WTC11 (cell line): ENCODE data around the gene BCLAF1. TPM values are rescaled to one million over a fixed set of nuclear protein-coding genes. Genes with fewer than 3 reads are reported as not detected.
A peak's percentile ranks its signal among the peaks of the same experiment; 100 is the strongest.

ENCODE experiments used
- ATAC-seq: fragments of 200-7000 bp; cut with Tn5 transposase; 2 replicates; pipeline ENCODE4 v1.10.0; 2021; ENCODE audit warnings: mild to moderate bottlenecking, moderate library complexity
- CTCF ChIA-PET: fragments of 300-600 bp; sonication (Branson Sonifier 250); formaldehyde crosslinking; loops from one replicate; lab custom pipeline; 2021; ENCODE audit warnings: antibody characterized with exemption; lab: Charles Lee
- POLR2A ChIA-PET: fragments of 350-600 bp; sonication (Branson Sonifier 250); formaldehyde crosslinking; loops from one replicate; lab custom pipeline; 2021; ENCODE audit warnings: antibody characterized with exemption; lab: Charles Lee
- DNase-seq: peaks from one replicate; pipeline ENCODE4 v3.0.0; 2021; ENCODE audit warnings: low spot score
- H3K27ac Mint-ChIP-seq: 2 replicates; pipeline ENCODE4 v1.8.0; 2021; ENCODE audit warnings: mixed read lengths
- H3K27me3 Mint-ChIP-seq: 2 replicates; pipeline ENCODE4 v1.8.0; 2021; ENCODE audit warnings: low read depth, mild to moderate bottlenecking, moderate library complexity, mixed read lengths
- H3K36me3 Mint-ChIP-seq: 2 replicates; pipeline ENCODE4 v1.8.0; 2021; ENCODE audit warnings: mixed read lengths
- H3K4me1 Mint-ChIP-seq: 2 replicates; pipeline ENCODE4 v1.8.0; 2022; ENCODE audit warnings: mixed read lengths
- H3K4me3 Mint-ChIP-seq: 2 replicates; pipeline ENCODE4 v1.8.0; 2021; ENCODE audit warnings: mild to moderate bottlenecking, moderate library complexity, mixed read lengths
- H3K9me3 Mint-ChIP-seq: 2 replicates; pipeline ENCODE4 v1.8.0; 2021; ENCODE audit warnings: mixed read lengths
- AR ChIP-seq: fragments of 250-450 bp; sonication (Bioruptor Pico); IDR thresholded peaks from 2 replicates; pipeline ENCODE4 v1.9.0; 2021; ENCODE audit warnings: mild to moderate bottlenecking
- ARID4B ChIP-seq: sonication (generic); formaldehyde crosslinking; IDR thresholded peaks from 2 replicates; pipeline ENCODE4 v1.8.0; 2023; ENCODE audit warnings: missing genetic modification reagents, mild to moderate bottlenecking, borderline replicate concordance
- CDX4 ChIP-seq: fragments of 250-450 bp; sonication (Bioruptor Pico); IDR thresholded peaks from 2 replicates; pipeline ENCODE4 v1.9.0; 2021; ENCODE audit warnings: moderate library complexity, mild to moderate bottlenecking, inconsistent platforms, borderline replicate concordance
- CREB1 ChIP-seq: sonication (generic); formaldehyde crosslinking; IDR thresholded peaks from 2 replicates; pipeline ENCODE4 v1.8.0; 2023; ENCODE audit warnings: mild to moderate bottlenecking, missing genetic modification reagents
- E2F1 ChIP-seq: sonication (generic); formaldehyde crosslinking; IDR thresholded peaks from 2 replicates; pipeline ENCODE4 v1.8.0; 2022; ENCODE audit warnings: mild to moderate bottlenecking, missing genetic modification reagents
- ELF4 ChIP-seq: sonication (generic); formaldehyde crosslinking; IDR thresholded peaks from 2 replicates; pipeline ENCODE4 v1.8.1; 2022; ENCODE audit warnings: low read depth, mild to moderate bottlenecking, moderate library complexity, missing genetic modification reagents
- EMX1 ChIP-seq: fragments of 250-450 bp; sonication (Bioruptor Pico); IDR thresholded peaks from 2 replicates; pipeline ENCODE4 v1.8.0; 2021; ENCODE audit warnings: mild to moderate bottlenecking
- FOXK1 ChIP-seq: sonication (generic); formaldehyde crosslinking; IDR thresholded peaks from 2 replicates; pipeline ENCODE4 v1.8.0; 2022; ENCODE audit warnings: mild to moderate bottlenecking, moderate library complexity, missing genetic modification reagents
- FOXP1 ChIP-seq: sonication (generic); formaldehyde crosslinking; IDR thresholded peaks from 2 replicates; pipeline ENCODE4 v1.8.0; 2022; ENCODE audit warnings: missing genetic modification reagents, mild to moderate bottlenecking, moderate library complexity, borderline replicate concordance
- FOXP4 ChIP-seq: sonication (generic); formaldehyde crosslinking; IDR thresholded peaks from 2 replicates; pipeline ENCODE4 v1.8.0; 2022; ENCODE audit warnings: mild to moderate bottlenecking, missing genetic modification reagents
- HMGA2 ChIP-seq: fragments of 250-450 bp; sonication (Bioruptor Pico); IDR thresholded peaks from 2 replicates; pipeline ENCODE4 v1.4.0; 2021; ENCODE audit warnings: mild to moderate bottlenecking, moderate library complexity
- KAT7 ChIP-seq: sonication (generic); formaldehyde crosslinking; IDR thresholded peaks from 2 replicates; pipeline ENCODE4 v1.8.1; 2023; ENCODE audit warnings: missing genetic modification reagents, mild to moderate bottlenecking, borderline replicate concordance
- MXD4 ChIP-seq: fragments of 250-450 bp; sonication (Bioruptor Pico); IDR thresholded peaks from 2 replicates; pipeline ENCODE4 v1.8.0; 2021; ENCODE audit warnings: mild to moderate bottlenecking, moderate library complexity, borderline replicate concordance
- NFATC4 ChIP-seq: fragments of 250-450 bp; sonication (Bioruptor Pico); IDR thresholded peaks from 2 replicates; pipeline ENCODE4 v1.9.0; 2021; ENCODE audit warnings: mild to moderate bottlenecking
- NR2C2 ChIP-seq: sonication (generic); formaldehyde crosslinking; IDR thresholded peaks from 2 replicates; pipeline ENCODE4 v1.8.0; 2022; ENCODE audit warnings: mild to moderate bottlenecking, missing genetic modification reagents
- NR3C1 ChIP-seq: sonication (generic); formaldehyde crosslinking; conservative IDR thresholded peaks from 2 replicates; pipeline ENCODE4 v1.8.1; 2023; ENCODE audit warnings: low read depth, mild to moderate bottlenecking, missing genetic modification reagents
- RELA ChIP-seq: sonication (generic); formaldehyde crosslinking; IDR thresholded peaks from 2 replicates; pipeline ENCODE4 v1.8.1; 2022; ENCODE audit warnings: missing genetic modification reagents, mild to moderate bottlenecking, borderline replicate concordance
- RORB ChIP-seq: fragments of 250-450 bp; sonication (Bioruptor Pico); IDR thresholded peaks from 2 replicates; pipeline ENCODE4 v1.9.0; 2021; ENCODE audit warnings: mild to moderate bottlenecking
- SP1 ChIP-seq: sonication (generic); formaldehyde crosslinking; conservative IDR thresholded peaks from 2 replicates; pipeline ENCODE4 v1.8.1; 2022; ENCODE audit warnings: missing genetic modification reagents
- ZMAT4 ChIP-seq: fragments of 250-450 bp; sonication (Bioruptor Pico); IDR thresholded peaks from 2 replicates; pipeline ENCODE4 v1.9.0; 2021; ENCODE audit warnings: mild to moderate bottlenecking
- ZNF121 ChIP-seq: sonication (generic); formaldehyde crosslinking; IDR thresholded peaks from 2 replicates; pipeline ENCODE4 v1.8.0; 2023; ENCODE audit warnings: missing genetic modification reagents
- total RNA-seq: library from RNA; stranded (reverse); gene quantifications from 3 replicates; pipeline ENCODE4 v1.2.3, GENCODE V29; 2021

The BCLAF1 gene
- total RNA-seq, 1 experiment from 2014 or later, result 184 TPM

- ChIA-PET POLR2A (no interaction called here), CTCF (no interaction called here)
Measured at GRCh38 chr6:136210398-136211165, 79.1 kb downstream of the BCLAF1 start.

GRCh38 chr6:136209496-136209895, 80.2 kb downstream of the BCLAF1 start:
- Mint-ChIP-seq H3K27me3 (no peaks in the 10 kb centered on the region), H3K4me1 (no peaks in the 10 kb centered on the region), H3K36me3 (no peaks in the 10 kb centered on the region), H3K27ac (no peak overlapping the region), H3K4me3 (no peak overlapping the region), H3K9me3 (no peaks in the 10 kb centered on the region; the same call in 1 of the 2 replicates)
- DNase-seq (no peak), ATAC-seq (0 out of 2 replicates have a peak, but pooled peaks have one; percentile 22)
- CTCF ChIA-PET, result no interaction called here
- POLR2A ChIA-PET, result no interaction called here
- TF ChIP-seq NR2C2 (CRISPR knock-in tag) (no peak), KAT7 (CRISPR knock-in tag) (no peak), CDX4 (CRISPR knock-in tag) (no peak), CREB1 (no peak), RORB (CRISPR knock-in tag) (no peak), FOXK1 (CRISPR knock-in tag) (no peak), SP1 (no peak), FOXP4 (no peak), ELF4 (no peak), FOXP1 (CRISPR knock-in tag) (no peak), ZNF121 (CRISPR knock-in tag) (no peak), MXD4 (no peak), ARID4B (CRISPR knock-in tag) (no peak), RELA (no peak), E2F1 (CRISPR knock-in tag) (no peak), ZMAT4 (no peak)

More at GRCh38 chr6:136210398-136211165, 79.1 kb downstream of the BCLAF1 start:
- no peak overlapping the region for H3K27ac Mint-ChIP-seq
- H3K9me3 Mint-ChIP-seq, result no peaks in the 10 kb centered on the region; the same call in 1 of the 2 replicates
- DNase-seq (no peak), ATAC-seq (no peak)
- H3K27me3 Mint-ChIP-seq, result no peaks in the 10 kb centered on the region
- no peaks in the 10 kb centered on the region for H3K4me1 Mint-ChIP-seq
- no peak for TF ChIP-seq NFATC4 (CRISPR knock-in tag)
- no peak for TF ChIP-seq NR3C1 (CRISPR knock-in tag)
- no peak for TF ChIP-seq EMX1 (CRISPR knock-in tag)
- TF ChIP-seq HMGA2 (CRISPR knock-in tag), result no peak
- TF ChIP-seq AR (CRISPR knock-in tag), result no peak
- TF ChIP-seq, all 79 proteins: peak for 0
- no peaks in the 10 kb centered on the region for H3K36me3 Mint-ChIP-seq
- H3K4me3 Mint-ChIP-seq, result no peak overlapping the region
